Naive thymus-derived CD4-positive, alpha-beta T cell (primary cell): ENCODE measurements around the gene EPB41L2. TPM values are rescaled to one million over a fixed set of nuclear protein-coding genes. Genes with fewer than 3 reads are reported as not detected.

Source experiments
- ATAC-seq: fragments of 150-1000 bp; cut with Tn5 transposase; 2 replicates; pipeline ENCODE4 v1.10.0; 2021; ENCODE audit warnings: mild to moderate bottlenecking, moderate library complexity
- CTCF ChIA-PET: fragments of 350-600 bp; sonication (Branson Sonifier 250); formaldehyde crosslinking; loops from one replicate; lab custom pipeline; 2021; ENCODE audit warnings: antibody characterized with exemption; lab: Charles Lee
- POLR2A ChIA-PET: fragments of 350-600 bp; sonication (Branson Sonifier 250); formaldehyde crosslinking; loops from one replicate; lab custom pipeline; 2021; ENCODE audit warnings: antibody characterized with exemption, inconsistent platforms; lab: Charles Lee
- DNase-seq, 9 donors: peaks; one replicate each; pipeline versions ENCODE4 v3.0.0 to v3.0.0-alpha.2; 2020 to 2022; ENCODE audit warnings: mixed read lengths in 1 of 9
- H3K27ac ChIP-seq: one replicate; pipeline ENCODE4 v1.7.0; 2013; ENCODE audit warnings: mild to moderate bottlenecking, low read depth, low read length, moderate library complexity
- H3K27me3 ChIP-seq, 2 donors: one replicate each; pipeline ENCODE4 v1.7.0; 2013; ENCODE audit warnings: low read length in 2 of 2, mild to moderate bottlenecking in 2 of 2, moderate library complexity in 2 of 2; ENCODE audit not compliant: control insufficient read depth in 2 of 2, insufficient read depth in 2 of 2
- H3K36me3 ChIP-seq, 3 experiments: 1 replicate in 2 of 3; 2 replicates in 1 of 3; pipeline ENCODE4 v1.7.0; 2013; ENCODE audit warnings: low read length in 3 of 3, mild to moderate bottlenecking in 3 of 3, moderate library complexity in 1 of 3; ENCODE audit not compliant: insufficient read depth in 3 of 3, control insufficient read depth in 2 of 3
- H3K4me1 ChIP-seq, 2 donors: one replicate each; pipeline ENCODE4 v1.7.0; 2013; ENCODE audit warnings: low read length in 2 of 2, mild to moderate bottlenecking in 2 of 2, moderate library complexity in 1 of 2; ENCODE audit not compliant: control insufficient read depth in 2 of 2, insufficient read depth in 2 of 2
- H3K4me3 ChIP-seq: 2 replicates; pipeline ENCODE4 v1.7.0; 2013; ENCODE audit warnings: mild to moderate bottlenecking, low read length
- H3K9me3 ChIP-seq, 3 experiments: 1 replicate in 2 of 3; 2 replicates in 1 of 3; pipeline ENCODE4 v1.7.0; 2013; ENCODE audit warnings: low read length in 3 of 3; ENCODE audit not compliant: control insufficient read depth in 2 of 3
- H3K27ac Mint-ChIP-seq, 9 donors: one replicate each; pipeline ENCODE4 v1.8.0; 2020 to 2022; ENCODE audit warnings: mixed read lengths in 9 of 9, mild to moderate bottlenecking in 8 of 9, moderate library complexity in 5 of 9, inconsistent platforms in 2 of 9
- H3K27me3 Mint-ChIP-seq, 5 donors: one replicate each; pipeline ENCODE4 v1.8.0; 2021 to 2022; ENCODE audit warnings: mixed read lengths in 5 of 5, mild to moderate bottlenecking in 1 of 5
- H3K36me3 Mint-ChIP-seq, 5 donors: one replicate each; pipeline ENCODE4 v1.8.0; 2020 to 2022; ENCODE audit warnings: mixed read lengths in 5 of 5, mild to moderate bottlenecking in 3 of 5, inconsistent platforms in 1 of 5
- H3K4me1 Mint-ChIP-seq, 7 donors: one replicate each; pipeline ENCODE4 v1.8.0; 2020 to 2022; ENCODE audit warnings: mixed read lengths in 7 of 7, mild to moderate bottlenecking in 3 of 7, inconsistent platforms in 1 of 7
- H3K4me3 Mint-ChIP-seq, 10 donors: one replicate each; pipeline ENCODE4 v1.8.0; 2020 to 2022; ENCODE audit warnings: mild to moderate bottlenecking in 10 of 10, mixed read lengths in 10 of 10, moderate library complexity in 6 of 10, inconsistent platforms in 2 of 10
- H3K9me3 Mint-ChIP-seq, 11 donors: one replicate each; pipeline ENCODE4 v1.8.0; 2020 to 2022; ENCODE audit warnings: mixed read lengths in 11 of 11, mild to moderate bottlenecking in 4 of 11, inconsistent platforms in 1 of 11, moderate library complexity in 1 of 11
- intact Hi-C, 2 donors: fragments of 100-400 bp; cut with micrococcal nuclease; formaldehyde crosslinking; loops; one replicate each; pipeline ENCODE4 v1.15.1; 2023
- polyA plus RNA-seq, 2 donors: library from polyadenylated mRNA; unstranded; fragments of 300-500 nt; fragmentation: Illumina TruSeq; gene quantifications; one replicate each; pipeline ENCODE4 v1.2.3, GENCODE V29; 2021
- total RNA-seq, 6 experiments: library from RNA in 5 of 6; stranded (reverse) in 5 of 6; gene quantifications; 1 replicate in 5 of 6; 2 replicates in 1 of 6; pipeline ENCODE4 v1.2.3 and lab custom pipeline; 2021 to 2026

Gene EPB41L2
- total and polyA plus RNA-seq, 7 experiments from 2014 or later: 4.6 to 26.9 (median 12.3) TPM

GRCh38 chr6:130843575-130844320 lies 219.3 kb downstream of the EPB41L2 start:
- H3K27ac ChIP-seq: no peak overlapping the region
- POLR2A ChIA-PET: no interaction called here
- no peaks in the 10 kb centered on the region for H3K36me3 ChIP-seq
- ATAC-seq (peak; percentile 90), DNase-seq (peak in 7 of 9 donors; percentile 30 to 74 (median 52))
- H3K27me3 ChIP-seq: no peaks in the 10 kb centered on the region
- Mint-ChIP-seq H3K4me3 (no peak overlapping the region), H3K27me3 (no peaks in the 10 kb centered on the region), H3K9me3 (no peaks in the 10 kb centered on the region), H3K27ac (peak overlapping the region in 1 of 9 donors; percentile 51), H3K36me3 (peaks cover 0 to 5% (median 0%) of the 10 kb centered on the region in 5 donors), H3K4me1 (peaks cover 0 to 7% (median 0%) of the 10 kb centered on the region in 7 donors)
- CTCF ChIA-PET: interaction anchor here (0.7 to 1.8 kb wide), 6 partner anchors 516 to 1760 kb away, joined by 3 to 13 read pairs (median 3); no protein-coding TSS in a partner anchor
- H3K4me1 ChIP-seq: no peaks in the 10 kb centered on the region
- intact Hi-C loops: loop anchor here (1.0 to 10.0 kb wide), 14 partner anchors 145 to 1349 kb away; no protein-coding TSS in a partner anchor
- no peak overlapping the region for H3K4me3 ChIP-seq
- no peaks in the 10 kb centered on the region for H3K9me3 ChIP-seq

- Mint-ChIP-seq H3K4me3 (no peak overlapping the region), H3K4me1 (peaks cover 0 to 4% (median 0%) of the 10 kb centered on the region in 7 donors), H3K9me3 (no peaks in the 10 kb centered on the region), H3K36me3 (peaks cover 0 to 9% (median 0%) of the 10 kb centered on the region in 5 donors), H3K27ac (peak overlapping the region in 1 of 9 donors; percentile 13), H3K27me3 (no peaks in the 10 kb centered on the region)
- ChIA-PET POLR2A (no interaction called here), CTCF (no interaction called here)
- ATAC-seq (no peak), DNase-seq (no peak)
- Histone ChIP-seq H3K27me3 (no peaks in the 10 kb centered on the region), H3K4me1 (no peaks in the 10 kb centered on the region), H3K4me3 (no peak overlapping the region), H3K9me3 (no peaks in the 10 kb centered on the region), H3K36me3 (no peaks in the 10 kb centered on the region), H3K27ac (no peak overlapping the region)
- intact Hi-C loops: loop anchor here (5.0 to 10.0 kb wide), 6 partner anchors 804 to 1346 kb away; no protein-coding TSS in a partner anchor
Measured at GRCh38 chr6:130841128-130841728, 221.8 kb downstream of the EPB41L2 start.

GRCh38 chr6:130840050-130840449 lies 223.0 kb downstream of the EPB41L2 start:
- Mint-ChIP-seq H3K27ac (no peak overlapping the region), H3K4me1 (peaks cover 0 to 4% (median 0%) of the 10 kb centered on the region in 7 donors), H3K27me3 (no peaks in the 10 kb centered on the region), H3K9me3 (no peaks in the 10 kb centered on the region), H3K4me3 (no peak overlapping the region), H3K36me3 (peaks cover 0 to 9% (median 0%) of the 10 kb centered on the region in 5 donors)
- H3K4me1 ChIP-seq: no peaks in the 10 kb centered on the region
- H3K9me3 ChIP-seq: no peaks in the 10 kb centered on the region
- H3K36me3 ChIP-seq: no peaks in the 10 kb centered on the region
- ChIA-PET CTCF (interaction anchor here (1.1 kb wide), 1 partner anchor 518 kb away, joined by 3 read pairs; no protein-coding TSS in a partner anchor), POLR2A (no interaction called here)
- no peaks in the 10 kb centered on the region for H3K27me3 ChIP-seq
- intact Hi-C loops: loop anchor here (5.0 to 10.0 kb wide), 6 partner anchors 803 to 1345 kb away; no protein-coding TSS in a partner anchor
- no peak for ATAC-seq
- no peak for DNase-seq
- no peak overlapping the region for H3K27ac ChIP-seq
- no peak overlapping the region for H3K4me3 ChIP-seq

- H3K27ac Mint-ChIP-seq: no peak overlapping the region
- peaks cover 0 to 9% (median 0%) of the 10 kb centered on the region in 5 donors for H3K36me3 Mint-ChIP-seq
- DNase-seq: no peak
- CTCF ChIA-PET: interaction anchor here (1.1 kb wide), 1 partner anchor 517 kb away, joined by 3 read pairs; no protein-coding TSS in a partner anchor
- Histone ChIP-seq H3K27ac (no peak overlapping the region), H3K36me3 (no peaks in the 10 kb centered on the region), H3K27me3 (no peaks in the 10 kb centered on the region), H3K4me3 (no peak overlapping the region), H3K9me3 (no peaks in the 10 kb centered on the region), H3K4me1 (no peaks in the 10 kb centered on the region)
- intact Hi-C loops: no loop called here
- POLR2A ChIA-PET: no interaction called here
- no peaks in the 10 kb centered on the region for H3K27me3 Mint-ChIP-seq
- H3K4me1 Mint-ChIP-seq: peaks cover 0 to 4% (median 0%) of the 10 kb centered on the region in 7 donors
- ATAC-seq: no peak
- no peak overlapping the region for H3K4me3 Mint-ChIP-seq
- no peaks in the 10 kb centered on the region for H3K9me3 Mint-ChIP-seq
Measured at GRCh38 chr6:130839379-130839778, 223.7 kb downstream of the EPB41L2 start.

- Mint-ChIP-seq H3K4me1 (peaks cover 0 to 4% (median 0%) of the 10 kb centered on the region in 7 donors), H3K27ac (no peak overlapping the region), H3K27me3 (no peaks in the 10 kb centered on the region), H3K9me3 (no peaks in the 10 kb centered on the region), H3K36me3 (peaks cover 0 to 9% (median 0%) of the 10 kb centered on the region in 5 donors), H3K4me3 (no peak overlapping the region)
- Histone ChIP-seq H3K9me3 (no peaks in the 10 kb centered on the region), H3K4me1 (no peaks in the 10 kb centered on the region), H3K36me3 (no peaks in the 10 kb centered on the region), H3K27ac (no peak overlapping the region), H3K27me3 (no peaks in the 10 kb centered on the region), H3K4me3 (no peak overlapping the region)
- ChIA-PET POLR2A (no interaction called here), CTCF (interaction anchor here (1.1 kb wide), 1 partner anchor 516 kb away, joined by 3 read pairs; no protein-coding TSS in a partner anchor)
- ATAC-seq (no peak), DNase-seq (no peak)
- intact Hi-C loops: no loop called here
Measured at GRCh38 chr6:130838951-130839350, 224.1 kb downstream of the EPB41L2 start.

GRCh38 chr6:130838250-130838860 lies 224.7 kb downstream of the EPB41L2 start:
- H3K36me3 Mint-ChIP-seq: peaks cover 0 to 9% (median 0%) of the 10 kb centered on the region in 5 donors
- Histone ChIP-seq H3K4me1 (no peaks in the 10 kb centered on the region), H3K36me3 (no peaks in the 10 kb centered on the region), H3K27ac (no peak overlapping the region), H3K9me3 (no peaks in the 10 kb centered on the region), H3K4me3 (no peak overlapping the region), H3K27me3 (no peaks in the 10 kb centered on the region)
- ChIA-PET CTCF (interaction anchor here (0.9 kb wide), 1 partner anchor 514 kb away, joined by 3 read pairs; no protein-coding TSS in a partner anchor), POLR2A (no interaction called here)
- peak overlapping the region in 1 of 9 donors; percentile 52 for H3K27ac Mint-ChIP-seq
- DNase-seq: no peak
- intact Hi-C loops: no loop called here
- no peaks in the 10 kb centered on the region for H3K9me3 Mint-ChIP-seq
- ATAC-seq: no peak
- peaks cover 0 to 3% (median 0%) of the 10 kb centered on the region in 7 donors for H3K4me1 Mint-ChIP-seq
- H3K4me3 Mint-ChIP-seq: no peak overlapping the region
- no peaks in the 10 kb centered on the region for H3K27me3 Mint-ChIP-seq
